H1 (cell line): ENCODE data around the gene DENND5B. TPM values are rescaled to one million over a fixed set of nuclear protein-coding genes. Genes with fewer than 3 reads are reported as not detected.

ENCODE experiments used
- CTCF ChIA-PET: fragments of 300-600 bp; sonication (Branson Sonifier 250); formaldehyde crosslinking; loops from one replicate; lab custom pipeline; 2021; ENCODE audit not compliant: partially characterized antibody; lab: Charles Lee
- POLR2A ChIA-PET: fragments of 300-600 bp; sonication (Branson Sonifier 250); formaldehyde crosslinking; loops from one replicate; lab custom pipeline; 2021; ENCODE audit warnings: inconsistent platforms; ENCODE audit not compliant: partially characterized antibody; lab: Charles Lee
- DNase-seq, 2 experiments: peaks; one replicate each; pipeline versions ENCODE4 v3.0.0 to v3.0.0-alpha.2; 2010 to 2022; ENCODE audit warnings: low spot score in 2 of 2, low read depth in 1 of 2, mixed read lengths in 1 of 2
- FAIRE-seq: peaks from 2 replicates; lab custom pipeline; 2011; peaks lifted over from hg19 to GRCh38; lab: Jason Lieb, UNC
- H2AFZ ChIP-seq: 2 replicates; pipeline ENCODE4 v1.8.1; 2012; ENCODE audit warnings: low read length, inconsistent platforms
- H2AK5ac ChIP-seq: 2 replicates; pipeline ENCODE4 v1.6.1; 2013; ENCODE audit warnings: low read depth, low read length
- H2BK120ac ChIP-seq: replicated peaks from 2 replicates; pipeline ENCODE3; 2013; ENCODE audit warnings: low read depth, low read length, inconsistent platforms
- H2BK12ac ChIP-seq: 2 replicates; pipeline ENCODE4 v1.6.1; 2013; ENCODE audit warnings: low read depth, low read length
- H2BK15ac ChIP-seq: 2 replicates; pipeline ENCODE4 v1.6.1; 2013; ENCODE audit warnings: low read length
- H2BK20ac ChIP-seq: 2 replicates; pipeline ENCODE4 v1.6.1; 2013; ENCODE audit warnings: low read length
- H2BK5ac ChIP-seq: 2 replicates; pipeline ENCODE4 v1.6.1; 2013; ENCODE audit warnings: low read depth, low read length
- H3K14ac ChIP-seq: 2 replicates; pipeline ENCODE4 v1.6.1; 2013; ENCODE audit warnings: inconsistent platforms; ENCODE audit not compliant: insufficient read length
- H3K18ac ChIP-seq: 2 replicates; pipeline ENCODE4 v1.6.1; 2013; ENCODE audit warnings: low read length; ENCODE audit errors: extremely low read depth
- H3K23ac ChIP-seq: 2 replicates; pipeline ENCODE4 v1.6.1; 2013; ENCODE audit warnings: inconsistent platforms; ENCODE audit not compliant: insufficient read length
- H3K23me2 ChIP-seq: 2 replicates; pipeline ENCODE4 v1.6.1; 2013; ENCODE audit warnings: low read depth, low read length
- H3K27ac ChIP-seq: 2 replicates; pipeline ENCODE4 v1.6.1; 2011; ENCODE audit warnings: low read depth, low read length, inconsistent platforms
- H3K27me3 ChIP-seq, 4 experiments: replicated peaks in 1 of 4; 1 replicate in 1 of 4; 2 replicates in 3 of 4; pipeline versions ENCODE4 v1.6.1 to v1.8.1; 2011 to 2013; ENCODE audit warnings: low read length in 3 of 4, mild to moderate bottlenecking in 3 of 4, inconsistent platforms in 2 of 4, mixed read lengths in 2 of 4, moderate library complexity in 1 of 4; ENCODE audit not compliant: control insufficient read depth in 3 of 4, insufficient read depth in 3 of 4; ENCODE audit errors: extremely low read depth in 1 of 4
- H3K36me3 ChIP-seq, 4 experiments: 2 replicates each; pipeline versions ENCODE4 v1.6.1 to v1.8.1; 2011 to 2013; ENCODE audit warnings: mild to moderate bottlenecking in 4 of 4, low read length in 3 of 4, moderate library complexity in 2 of 4, control low read depth in 1 of 4, inconsistent platforms in 1 of 4; ENCODE audit not compliant: insufficient read depth in 4 of 4, control insufficient read depth in 2 of 4
- H3K4ac ChIP-seq: replicated peaks from 2 replicates; pipeline ENCODE3; 2013; ENCODE audit warnings: low read length, low read depth, mixed read lengths, inconsistent platforms; ENCODE audit not compliant: insufficient read length
- H3K4me1 ChIP-seq, 4 experiments: replicated peaks in 1 of 4; 1 replicate in 1 of 4; 2 replicates in 3 of 4; pipeline versions ENCODE4 v1.6.1 to v1.8.1; 2011 to 2013; ENCODE audit warnings: low read length in 3 of 4, inconsistent platforms in 2 of 4, mixed read lengths in 1 of 4; ENCODE audit not compliant: insufficient read depth in 4 of 4, control insufficient read depth in 3 of 4
- H3K4me2 ChIP-seq, 2 experiments: 2 replicates each; pipeline versions ENCODE4 v1.6.1 to v1.8.1; 2011 to 2013; ENCODE audit warnings: low read depth in 2 of 2, low read length in 2 of 2, control low read depth in 1 of 2, inconsistent platforms in 1 of 2, mild to moderate bottlenecking in 1 of 2; ENCODE audit not compliant: insufficient read depth in 1 of 2
- H3K4me3 ChIP-seq, 4 experiments: fragments of 200-600, 300-600 bp in 1 of 4; sonication (generic), shearing (Covaris generic), sonication (Bioruptor Twin) in 1 of 4; 2 replicates each; pipeline versions ENCODE4 v1.5.1 to v1.8.1; 2011 to 2016; ENCODE audit warnings: low read length in 4 of 4, low read depth in 3 of 4, control low read depth in 2 of 4, inconsistent platforms in 2 of 4, mild to moderate bottlenecking in 2 of 4, mixed read lengths in 1 of 4, moderate library complexity in 1 of 4; ENCODE audit not compliant: insufficient read depth in 2 of 4; ENCODE audit errors: extremely low read depth in 1 of 4
- H3K56ac ChIP-seq: replicated peaks from 2 replicates; pipeline ENCODE3; 2013; ENCODE audit warnings: low read depth, mild to moderate bottlenecking, mixed read lengths, low read length, inconsistent platforms; ENCODE audit not compliant: insufficient read length
- H3K79me1 ChIP-seq: 2 replicates; pipeline ENCODE4 v1.6.1; 2013; ENCODE audit warnings: low read depth, low read length, control low read depth
- H3K79me2 ChIP-seq, 2 experiments: 2 replicates each; pipeline versions ENCODE4 v1.6.1 to v1.8.1; 2012 to 2013; ENCODE audit warnings: low read length in 2 of 2, mild to moderate bottlenecking in 2 of 2, inconsistent platforms in 1 of 2; ENCODE audit not compliant: insufficient read depth in 2 of 2, control insufficient read depth in 1 of 2
- H3K9ac ChIP-seq, 4 experiments: replicated peaks in 1 of 4; 1 replicate in 1 of 4; 2 replicates in 3 of 4; pipeline versions ENCODE4 v1.6.1 to v1.8.1; 2011 to 2013; ENCODE audit warnings: low read depth in 3 of 4, low read length in 3 of 4, control low read depth in 2 of 4, mild to moderate bottlenecking in 2 of 4, moderate library complexity in 2 of 4, inconsistent platforms in 1 of 4; ENCODE audit errors: extremely low read depth in 1 of 4
- H3K9me3 ChIP-seq, 2 experiments: 2 replicates each; pipeline versions ENCODE4 v1.6.1 to v1.8.1; 2012 to 2013; ENCODE audit warnings: mild to moderate bottlenecking in 2 of 2, moderate library complexity in 2 of 2, control low read depth in 1 of 2, inconsistent platforms in 1 of 2, low read depth in 1 of 2, low read length in 1 of 2, mixed read lengths in 1 of 2; ENCODE audit not compliant: insufficient read depth in 2 of 2
- H4K20me1 ChIP-seq, 2 experiments: replicated peaks in 1 of 2; 2 replicates each; pipeline versions ENCODE3 to v1.8.1; 2011 to 2013; ENCODE audit warnings: inconsistent platforms in 2 of 2, low read length in 2 of 2, mild to moderate bottlenecking in 1 of 2; ENCODE audit not compliant: insufficient read depth in 2 of 2, control insufficient read depth in 1 of 2
- H4K5ac ChIP-seq: 2 replicates; pipeline ENCODE4 v1.6.1; 2013; ENCODE audit warnings: low read length, low read depth, mixed read lengths, inconsistent platforms; ENCODE audit not compliant: insufficient read length
- H4K8ac ChIP-seq: 2 replicates; pipeline ENCODE4 v1.8.0; 2013; ENCODE audit warnings: mild to moderate bottlenecking, moderate library complexity, low read length, inconsistent platforms; ENCODE audit not compliant: insufficient read depth; ENCODE audit errors: extremely low read depth
- H4K91ac ChIP-seq: replicated peaks from 2 replicates; pipeline ENCODE3; 2013; ENCODE audit warnings: low read length, mixed read lengths, inconsistent platforms; ENCODE audit not compliant: insufficient read length
- BCL11A ChIP-seq, 2 experiments: IDR thresholded peaks; one replicate each; pipeline ENCODE4 v1.6.1; 2011; ENCODE audit warnings: low read depth in 2 of 2, low read length in 2 of 2, mild to moderate bottlenecking in 2 of 2
- BRCA1 ChIP-seq: IDR thresholded peaks from 2 replicates; pipeline ENCODE4 v1.6.1; 2012; ENCODE audit warnings: low read depth, low read length, improper control_type of control experiment
- RFX5 ChIP-seq: IDR thresholded peaks from 2 replicates; pipeline ENCODE4 v1.6.1; 2011; ENCODE audit warnings: low read depth, low read length, improper control_type of control experiment, borderline replicate concordance
- ZNF274 ChIP-seq: IDR thresholded peaks from 2 replicates; pipeline ENCODE4 v1.7.0; 2012; ENCODE audit warnings: low read length, borderline replicate concordance; ENCODE audit errors: extremely low read depth
- WGBS, 2 experiments: shearing (Covaris generic) in 1 of 2; methylation state at CpG; one replicate each; pipeline versions ENCODE4 v1.1.6 to v1.1.7; 2013 to 2015; ENCODE audit warnings: low lambda C conversion rate in 2 of 2, mixed read lengths in 2 of 2, inconsistent platforms in 1 of 2, low coverage in 1 of 2, missing lambda C conversion rate in 1 of 2; ENCODE audit not compliant: insufficient replicate concordance in 2 of 2, insufficient coverage in 1 of 2, insufficient read length in 1 of 2; ENCODE audit errors: extremely low coverage in 1 of 2, missing lambda C conversion rate in 1 of 2; 5-methylcytosine and 5-hydroxymethylcytosine counted together
- polyA plus RNA-seq, 7 experiments: library from polyadenylated mRNA; depleted of rRNA in 3 of 7; stranded (reverse) in 5 of 7; unstranded in 2 of 7; fragments of >200 nt in 5 of 7; fragments of 200-250 nt in 2 of 7; gene quantifications; 1 replicate in 5 of 7; 2 replicates in 1 of 7; 4 replicates in 1 of 7; pipeline versions ENCODE4 v1.2.1 to v1.2.3, GENCODE V29; 2011 to 2013; ENCODE audit warnings: missing spikeins in 2 of 7, mixed read lengths in 2 of 7
- total RNA-seq: library from RNA; stranded (reverse); fragmentation: NEBNext Ultra II Directional; extraction: Animal tissue kit (Norgen Biotek cat#: 25700); gene quantifications from 2 replicates; pipeline ENCODE4 v1.2.1, GENCODE V29; 2021

DENND5B gene
- total and polyA plus RNA-seq, 2 of the 8 experiments (the other 6 are each of a cell fraction or from before 2014, with no cell fraction given) = 13.4 to 20.2 TPM

GRCh38 chr12:31557707-31558106, 33.2 kb downstream of the DENND5B start:
- no peak overlapping the region for H2BK20ac ChIP-seq
- peaks cover 13% of the 10 kb centered on the region in 2 experiments for H3K9me3 ChIP-seq
- no peak overlapping the region for H4K8ac ChIP-seq
- no peak overlapping the region for H2AFZ ChIP-seq
- no peak overlapping the region for H4K5ac ChIP-seq
- CTCF ChIA-PET = no interaction called here
- no peak overlapping the region for H2BK5ac ChIP-seq
- H3K9ac ChIP-seq = no peak overlapping the region
- TF ChIP-seq BRCA1 (no peak), RFX5 (no peak), ZNF274 (no peak), BCL11A (IDR thresholded peaks at IDR 0.05; ENCODE audit: low read depth in 2 of 2, low read length in 2 of 2) (no peak)
- H3K14ac ChIP-seq = no peak overlapping the region
- no peak overlapping the region for H3K56ac ChIP-seq
- no peaks in the 10 kb centered on the region for H3K23me2 ChIP-seq
- no peak overlapping the region for H4K91ac ChIP-seq
- no peaks in the 10 kb centered on the region for H4K20me1 ChIP-seq
- 88% methylated on average over 5 of the region's 5 CpGs; no CpG with 5 or more reads in 1 of the 2 experiments for WGBS, 2 experiments
- H2BK120ac ChIP-seq = no peak overlapping the region
- no peaks in the 10 kb centered on the region for H3K27me3 ChIP-seq
- H3K4ac ChIP-seq = no peak overlapping the region
- no peak overlapping the region for H3K23ac ChIP-seq
- no peak overlapping the region for H3K18ac ChIP-seq
- no peak for DNase-seq
- no peak overlapping the region for H3K4me3 ChIP-seq
- H3K4me1 ChIP-seq = peaks cover 0 to 8% (median 2%) of the 10 kb centered on the region in 4 experiments; a peak in 2 of 7 replicates
- H3K79me1 ChIP-seq = peaks cover 2% of the 10 kb centered on the region; the same call in 1 of the 2 replicates
- H3K27ac ChIP-seq = no peak overlapping the region
- no peak overlapping the region for H2BK15ac ChIP-seq
- no peak overlapping the region for H3K4me2 ChIP-seq
- H2AK5ac ChIP-seq = no peak overlapping the region
- POLR2A ChIA-PET = interaction anchor here (0.6 kb wide), 1 partner anchor 185 kb away, joined by 4 read pairs; no protein-coding TSS in a partner anchor
- no peak for FAIRE-seq
- peaks cover 0 to 2% (median 0%) of the 10 kb centered on the region in 4 experiments; a peak in 2 of 8 replicates for H3K36me3 ChIP-seq
- peaks cover 0 to 32% of the 10 kb centered on the region in 2 experiments; a peak in 2 of 4 replicates for H3K79me2 ChIP-seq
- no peak overlapping the region for H2BK12ac ChIP-seq
